GM19463 (cell line): Measurements from ENCODE around the gene VRK3.
"Not testable (repeated sequence)": the region's sequence is repeated elsewhere in the genome, so short reads cannot be mapped to it uniquely, and the experiment has no call there.

ENCODE experiments used
- ATAC-seq: cut with Tn5 transposase; IDR thresholded peaks from one replicate; pipeline ENCODE4 v1.9.1; 2021; ENCODE audit warnings: mild to moderate bottlenecking, moderate library complexity; ENCODE audit not compliant: unreplicated experiment

The VRK3 gene

DNA sequence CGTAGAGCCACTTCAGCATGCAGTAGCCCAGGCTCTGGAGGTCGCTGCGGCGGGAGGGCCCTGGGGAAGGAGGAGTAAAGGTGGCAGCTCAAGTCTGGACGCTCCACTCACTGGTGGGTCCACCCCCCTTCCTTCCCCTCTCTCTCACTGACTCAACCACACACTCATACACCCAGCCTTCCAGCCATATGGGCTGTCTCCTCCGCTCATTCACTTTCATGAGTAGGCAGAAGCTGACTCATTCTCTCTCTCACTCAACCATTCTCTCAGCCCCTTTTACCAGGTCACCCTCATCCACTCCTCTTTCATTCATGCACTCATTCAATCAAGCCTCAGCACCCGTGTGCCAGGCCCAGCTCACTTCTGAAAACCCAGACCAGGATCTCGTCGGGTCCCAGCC, 36.7 kb downstream of the VRK3 start:
- ATAC-seq: no peak

DNA sequence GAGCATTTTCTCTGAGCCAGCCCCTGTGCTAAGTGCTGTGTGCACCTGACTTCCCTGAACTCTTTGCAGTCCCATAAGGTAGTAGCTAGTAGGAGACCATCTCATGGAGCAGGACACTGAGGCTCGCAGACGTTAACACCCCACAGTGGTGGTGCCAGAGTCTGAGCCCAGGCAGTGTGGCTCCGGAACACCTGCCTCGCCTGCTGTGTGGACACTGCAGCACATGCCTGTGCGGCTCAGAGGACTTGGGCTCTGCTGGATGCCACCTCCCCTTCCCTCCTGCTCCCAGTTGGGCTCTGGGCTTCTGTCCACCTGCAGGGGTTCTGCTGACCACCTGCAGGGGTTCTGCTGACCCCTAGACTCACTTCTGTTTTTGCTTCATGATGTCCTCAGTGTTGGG, 37.2 kb downstream of the VRK3 start:
- no peak for ATAC-seq

- no peak for ATAC-seq
Measured at GRCh38 chr19:49987159-49987698, 37.9 kb downstream of the VRK3 start.

GRCh38 chr19:49986354-49986753, 38.8 kb downstream of the VRK3 start:
- no peak for ATAC-seq

- ATAC-seq: no peak
Measured at GRCh38 chr19:49985871-49986270, 39.3 kb downstream of the VRK3 start.

- no peak for ATAC-seq
Measured at GRCh38 chr19:49984491-49984890, 40.7 kb downstream of the VRK3 start.

GRCh38 chr19:49983645-49984229, 41.4 kb downstream of the VRK3 start:
- no peak for ATAC-seq

DNA sequence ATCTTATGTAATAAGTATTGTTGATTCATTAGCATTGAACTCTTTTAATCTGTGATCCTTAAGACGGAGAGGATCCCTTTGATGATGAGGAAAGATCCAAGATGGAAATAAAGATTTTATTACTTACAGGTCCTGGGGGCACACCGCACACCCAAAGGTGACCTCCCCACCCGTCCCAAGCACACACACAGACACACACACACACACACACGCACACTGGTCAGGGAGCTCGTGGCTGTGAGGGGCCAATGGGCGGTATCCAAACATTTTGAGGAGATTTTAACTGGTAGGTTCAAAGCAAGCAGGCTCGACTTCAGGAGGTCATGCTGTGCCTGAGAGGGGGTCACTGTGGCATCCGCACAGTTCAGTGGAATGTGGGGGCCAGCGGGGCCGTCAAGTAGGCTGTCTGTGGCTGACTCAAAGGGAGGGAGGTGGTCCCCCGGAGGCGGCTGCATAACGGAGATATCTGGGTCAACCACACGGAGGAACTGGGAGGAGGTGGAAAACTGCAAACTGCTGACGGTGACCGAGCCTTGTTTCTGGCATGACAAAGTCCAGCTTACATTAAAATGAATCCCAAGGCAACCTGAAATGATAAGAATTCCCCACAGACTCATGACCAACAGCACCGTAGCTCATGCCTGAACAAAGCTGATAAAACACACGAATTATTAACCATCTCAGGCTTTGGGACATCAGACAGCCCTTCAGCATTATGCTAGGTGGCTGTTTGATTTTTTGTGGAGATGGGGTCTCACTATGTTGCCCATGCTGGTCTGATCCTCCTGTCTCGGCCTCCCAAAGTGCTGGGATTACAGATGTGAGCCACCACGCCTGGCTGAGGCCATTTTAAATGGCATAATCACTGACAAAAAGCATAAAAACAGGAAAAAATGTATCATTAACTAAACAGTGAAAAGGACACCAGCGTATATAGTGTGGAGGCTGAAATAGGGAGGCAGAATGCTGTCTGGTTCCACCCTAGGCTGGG, 43.3 kb downstream of the VRK3 start:
- ATAC-seq: no peak

- ATAC-seq: no peak
Measured at GRCh38 chr19:49978324-49978723, 46.8 kb downstream of the VRK3 start.

DNA sequence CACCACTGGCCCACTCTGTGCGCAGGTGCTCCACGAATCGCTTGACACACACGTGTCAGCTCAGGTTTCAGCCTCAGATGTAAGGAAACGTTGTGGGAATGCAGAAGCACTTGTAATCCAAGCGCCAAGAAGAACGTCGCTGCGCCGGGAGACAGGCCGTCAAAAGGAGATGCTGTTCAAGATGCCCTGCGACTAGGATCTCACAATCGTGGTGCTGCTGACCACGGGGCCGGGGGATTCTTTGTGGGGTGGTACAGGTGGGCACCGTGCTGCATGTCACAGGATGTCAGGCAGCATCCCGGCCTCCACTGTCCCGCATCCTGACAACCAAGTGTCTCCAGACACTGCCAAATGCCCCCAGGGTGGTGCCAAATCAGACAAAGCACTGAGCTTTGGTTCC, 47.3 kb downstream of the VRK3 start:
- no peak for ATAC-seq

- ATAC-seq: no peak
Measured at GRCh38 chr19:49977076-49977475, 48.1 kb downstream of the VRK3 start.

DNA sequence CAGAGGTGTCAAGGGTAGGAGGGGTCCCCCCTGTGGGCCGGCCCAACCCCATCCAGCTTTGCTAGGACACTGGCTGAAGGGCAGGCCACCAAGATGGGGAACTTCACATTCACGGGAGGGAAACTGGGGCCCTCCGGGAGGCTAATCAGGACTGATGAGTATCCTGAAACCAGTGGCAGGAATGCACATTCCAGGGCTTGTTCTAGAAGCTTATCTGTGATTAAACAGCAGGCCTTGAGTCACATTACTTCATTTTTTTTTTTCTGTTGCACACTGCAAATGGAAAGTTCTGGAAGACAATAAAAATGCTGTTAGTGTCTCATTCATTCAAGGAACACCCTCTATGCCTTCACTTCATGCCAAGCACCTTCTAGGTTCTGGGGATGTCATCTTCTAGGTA, 48.7 kb downstream of the VRK3 start:
- ATAC-seq: no peak

- ATAC-seq: no peak
Measured at GRCh38 chr19:49975051-49975450, 50.1 kb downstream of the VRK3 start.

GRCh38 chr19:49973987-49974386, 51.2 kb downstream of the VRK3 start:
- ATAC-seq: no peak

- ATAC-seq: no peak
Measured at GRCh38 chr19:49972841-49973240, 52.3 kb downstream of the VRK3 start.

GRCh38 chr19:49971991-49972411, 53.2 kb downstream of the VRK3 start:
- no peak for ATAC-seq

- ATAC-seq: not testable (repeated sequence)
Measured at GRCh38 chr19:49969355-49969754, 55.8 kb downstream of the VRK3 start.

DNA sequence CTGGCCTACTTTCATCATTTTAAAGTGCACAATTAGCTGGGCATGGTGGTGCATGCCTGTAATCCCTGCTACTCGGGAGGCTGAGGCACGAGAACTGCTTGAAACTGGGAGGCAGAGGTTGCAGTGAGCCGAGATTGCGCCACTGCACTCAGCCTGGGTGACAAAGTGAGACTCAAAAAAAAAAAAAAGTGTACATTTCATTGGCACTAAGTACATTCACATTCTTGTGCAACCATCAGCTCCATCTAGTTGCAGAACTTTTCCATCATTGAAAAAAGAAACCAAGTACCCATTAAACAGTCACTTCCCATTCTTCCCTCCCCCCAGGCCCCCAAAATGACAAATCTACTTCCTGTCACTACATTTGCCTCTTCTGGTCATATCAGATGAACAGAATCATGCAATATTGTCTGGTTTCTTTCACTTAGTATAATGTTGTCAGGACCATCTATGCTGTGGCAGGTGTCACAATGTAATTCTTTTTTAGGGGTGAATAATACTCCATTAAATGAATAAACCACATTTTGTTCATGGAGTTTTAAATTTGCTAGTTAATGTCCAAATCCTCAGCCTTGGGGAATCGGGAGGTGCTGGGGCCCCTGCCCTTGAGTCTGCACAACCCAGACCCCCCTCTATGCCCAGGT, 56.8 kb downstream of the VRK3 start:
- ATAC-seq: no peak

- not testable (repeated sequence) for ATAC-seq
Measured at GRCh38 chr19:49960980-49961379, 64.2 kb downstream of the VRK3 start, which contains the start of gene SIGLEC11. TSS of gene SIGLEC11 (minus strand) at chr19:49961172. CDS start at chr19:49961081, 91 bp downstream.

DNA sequence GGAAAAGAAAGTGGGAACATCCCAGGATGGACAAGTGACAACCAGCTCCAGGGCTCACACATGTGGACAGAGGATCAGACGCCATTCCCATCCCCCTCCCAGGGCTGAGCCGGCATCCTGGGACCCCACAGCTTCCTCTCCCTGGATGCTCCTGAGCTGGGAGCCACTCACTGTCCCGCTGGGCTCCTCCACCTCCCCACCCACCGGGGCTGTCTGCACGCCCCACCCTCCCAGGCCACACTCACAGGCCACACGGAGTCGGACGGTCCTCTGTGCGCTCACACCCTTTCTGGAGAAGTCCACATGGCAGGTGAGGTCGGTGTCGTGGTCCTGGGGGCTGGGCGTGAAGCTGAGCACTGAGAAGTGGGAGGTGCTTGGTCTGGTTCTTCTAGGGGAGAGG, 65.3 kb downstream of the VRK3 start:
- ATAC-seq: not testable (repeated sequence)

GRCh38 chr19:49958596-49958995, 66.6 kb downstream of the VRK3 start:
- ATAC-seq: not testable (repeated sequence)
